K562 (cell line): Measurements from ENCODE around the gene PARD3. TPM values are rescaled to one million over a fixed set of nuclear protein-coding genes. Genes with fewer than 3 reads are reported as not detected.

Experiments used
- ATAC-seq: fragments of 200-7000 bp; cut with Tn5 transposase; 3 replicates; pipeline ENCODE4 v1.9.1; 2020; ENCODE audit warnings: moderate library complexity
- BruUV-seq: library from RNA; stranded (reverse); fragments of 400-500 nt; replicated peaks from 2 replicates; lab custom pipeline; 2021; lab: Mats Ljungman, UMichigan
- CTCF ChIA-PET: fragments of 300-600 bp; formaldehyde crosslinking; extraction: SDS; loops from one replicate; lab custom pipeline; 2021; ENCODE audit warnings: low intra/inter-chr PET ratio; lab: Yijun Ruan, JAX
- POLR2A ChIA-PET: fragments of 300-600, 350-650 bp; sonication (Branson Sonifier 250); formaldehyde crosslinking; extraction: SDS; loops from one replicate; lab custom pipeline; 2021; ENCODE audit warnings: antibody characterized with exemption, inconsistent platforms; lab: Yijun Ruan, JAX
- DNase-seq, 4 experiments: peaks; one replicate each; pipeline versions ENCODE4 v3.0.0 to v3.0.0-alpha.2; 2011 to 2018; ENCODE audit warnings: low spot score in 3 of 4, mixed read lengths in 3 of 4; ENCODE audit errors: extremely low read depth in 1 of 4
- FAIRE-seq: peaks from 2 replicates; lab custom pipeline; 2011; peaks lifted over from hg19 to GRCh38; lab: Jason Lieb, UNC
- H2AFZ ChIP-seq: 2 replicates; pipeline ENCODE4 v1.6.0; 2011; ENCODE audit warnings: low read depth, low read length, control low read depth, inconsistent platforms
- H3K27ac ChIP-seq: fragments of 200-600 bp; 3 replicates; pipeline ENCODE4 v1.8.0; 2011; ENCODE audit warnings: low read depth, mild to moderate bottlenecking, control low read depth, inconsistent platforms, low read length, moderate library complexity, mixed read lengths; ENCODE audit errors: extremely low read depth
- H3K27me3 ChIP-seq, 2 experiments: fragments of 300-600 bp in 1 of 2; 2 replicates in 1 of 2; 3 replicates in 1 of 2; pipeline versions ENCODE4 v1.6.0 to v1.8.0; 2011; ENCODE audit warnings: inconsistent platforms in 2 of 2, low read length in 2 of 2, mild to moderate bottlenecking in 1 of 2, mixed read lengths in 1 of 2, moderate library complexity in 1 of 2; ENCODE audit not compliant: control insufficient read depth in 2 of 2, insufficient read depth in 2 of 2
- H3K36me3 ChIP-seq: fragments of 300-600 bp; 3 replicates; pipeline ENCODE4 v1.8.0; 2011; ENCODE audit warnings: mild to moderate bottlenecking, low read length, inconsistent platforms; ENCODE audit not compliant: control insufficient read depth, insufficient read depth
- H3K4me1 ChIP-seq, 2 experiments: fragments of 200-600 bp in 1 of 2; replicated peaks in 1 of 2; 2 replicates in 1 of 2; 3 replicates in 1 of 2; pipeline versions ENCODE4 v1.5.1 to v1.8.0; 2011; ENCODE audit warnings: inconsistent platforms in 2 of 2, low read length in 2 of 2, mild to moderate bottlenecking in 1 of 2, mixed read lengths in 1 of 2, moderate library complexity in 1 of 2; ENCODE audit not compliant: control insufficient read depth in 2 of 2, insufficient read depth in 2 of 2
- H3K4me2 ChIP-seq: 2 replicates; pipeline ENCODE4 v1.6.1; 2011; ENCODE audit warnings: low read length, control low read depth, inconsistent platforms, mixed read lengths; ENCODE audit not compliant: insufficient read depth
- H3K4me3 ChIP-seq: fragments of 200-600 bp; sonication (generic), shearing (Covaris generic); 2 replicates; pipeline ENCODE4 v1.5.1; 2016; ENCODE audit warnings: control low read depth, inconsistent platforms
- H3K79me2 ChIP-seq: fragments of 200-600 bp; 3 replicates; pipeline ENCODE4 v1.8.0; 2011; ENCODE audit warnings: low read length, inconsistent platforms; ENCODE audit not compliant: control insufficient read depth, insufficient read depth
- H3K9ac ChIP-seq, 2 experiments: 2 replicates each; pipeline versions ENCODE4 v1.6.0 to v1.6.1; 2011; ENCODE audit warnings: low read depth in 2 of 2, low read length in 2 of 2, control low read depth in 1 of 2, inconsistent platforms in 1 of 2, mild to moderate bottlenecking in 1 of 2, mixed read lengths in 1 of 2; ENCODE audit not compliant: insufficient read depth in 1 of 2
- H3K9me1 ChIP-seq: one replicate; pipeline ENCODE4 v1.6.0; 2011; ENCODE audit warnings: inconsistent platforms, mild to moderate bottlenecking, low read length, moderate library complexity; ENCODE audit not compliant: control insufficient read depth, insufficient read depth
- H3K9me3 ChIP-seq: replicated peaks from 2 replicates; pipeline ENCODE4 v1.5.1; 2011; ENCODE audit warnings: low read depth, low read length, inconsistent platforms; ENCODE audit not compliant: control insufficient read depth, insufficient read depth
- H4K20me1 ChIP-seq: replicated peaks from 2 replicates; pipeline ENCODE4 v1.6.1; 2011; ENCODE audit warnings: low read length, inconsistent platforms, mixed read lengths; ENCODE audit not compliant: control insufficient read depth, insufficient read depth
- BACH1 ChIP-seq: fragments of 200-800 bp; sonication (Bioruptor generic); IDR thresholded peaks from 2 replicates; pipeline ENCODE4 v1.6.1; 2016; ENCODE audit warnings: missing genetic modification characterization, missing compliant biosample characterization
- HNRNPK ChIP-seq: fragments of 200-400 bp; formaldehyde crosslinking; IDR thresholded peaks from one replicate; pipeline ENCODE4 v1.6.1; 2018; ENCODE audit warnings: mild to moderate bottlenecking, low read depth, low read length; ENCODE audit not compliant: poor library complexity, severe bottlenecking
- KAT8 ChIP-seq: fragments of 450-650 bp; IDR thresholded peaks from 2 replicates; pipeline ENCODE4 v1.6.1; 2016; ENCODE audit warnings: low read depth, mild to moderate bottlenecking
- NCOA1 ChIP-seq: fragments of 450-650 bp; IDR thresholded peaks from 2 replicates; pipeline ENCODE4 v1.6.1; 2016; ENCODE audit warnings: low read depth
- NFYB ChIP-seq: IDR thresholded peaks from 2 replicates; pipeline ENCODE4 v1.6.1; 2011; ENCODE audit warnings: mild to moderate bottlenecking, moderate library complexity; ENCODE audit not compliant: insufficient read length; ENCODE audit errors: extremely low read depth
- PCBP2 ChIP-seq: fragments of 200-400 bp; formaldehyde crosslinking; IDR thresholded peaks from 2 replicates; pipeline ENCODE4 v1.6.1; 2018; ENCODE audit warnings: low read length, low read depth, mild to moderate bottlenecking, moderate library complexity; ENCODE audit not compliant: poor library complexity, severe bottlenecking
- TARDBP ChIP-seq: fragments of 450-650 bp; IDR thresholded peaks from 2 replicates; pipeline ENCODE4 v1.6.1; 2016
- ZNF780A ChIP-seq: fragments of 250-450 bp; sonication (Bioruptor Pico); IDR thresholded peaks from 2 replicates; pipeline ENCODE4 v1.5.0; 2021; ENCODE audit warnings: mild to moderate bottlenecking
- WGBS: fragments of 100-300 bp; shearing (Covaris generic); methylation state at CpG from one replicate; pipeline ENCODE4 v1.1.6; 2016; ENCODE audit warnings: low coverage, mixed read lengths; ENCODE audit not compliant: insufficient coverage; ENCODE audit errors: missing lambda C conversion rate; 5-methylcytosine and 5-hydroxymethylcytosine counted together
- in situ Hi-C: fragments of 300-500 bp; cut with MboI; formaldehyde crosslinking; loops from 4 replicates; pipeline ENCODE4 v1.15.0; 2018; ENCODE audit warnings: inconsistent platforms, mixed read lengths
- intact Hi-C: fragments of 100-400 bp; cut with micrococcal nuclease; formaldehyde crosslinking; loops from 2 replicates; pipeline ENCODE4 v1.14.2; 2022
- polyA plus RNA-seq, 8 experiments: library from polyadenylated mRNA; depleted of rRNA in 4 of 8; stranded (reverse) in 5 of 8; unstranded in 3 of 8; fragments of >200 nt; fragmentation: Nextera tagmentation in 2 of 8; fragmentation: Illumina TruSeq in 1 of 8; extraction: Ambion mirVana in 2 of 8; extraction: Trizol in 1 of 8; gene quantifications; 2 replicates each; pipeline versions ENCODE4 v1.2.1 to v1.2.3, GENCODE V29; 2011 to 2014; ENCODE audit warnings: inconsistent platforms in 1 of 8, missing spikeins in 1 of 8
- total RNA-seq, 7 experiments: library from RNA; depleted of rRNA in 6 of 7; stranded (reverse); fragments of >200 nt in 6 of 7; fragmentation: Illumina TruSeq in 2 of 7; extraction: Trizol in 2 of 7; gene quantifications; 2 replicates each; pipeline versions ENCODE4 v1.2.1 to v1.2.3, GENCODE V29; 2011 to 2021; ENCODE audit warnings: low replicate concordance in 1 of 7

PARD3 gene
- total and polyA plus RNA-seq, 9 of the 15 experiments (the other 6 are each of a cell fraction or from before 2014, with no cell fraction given): 2.7 to 11.7 (median 7.7) TPM

DNA sequence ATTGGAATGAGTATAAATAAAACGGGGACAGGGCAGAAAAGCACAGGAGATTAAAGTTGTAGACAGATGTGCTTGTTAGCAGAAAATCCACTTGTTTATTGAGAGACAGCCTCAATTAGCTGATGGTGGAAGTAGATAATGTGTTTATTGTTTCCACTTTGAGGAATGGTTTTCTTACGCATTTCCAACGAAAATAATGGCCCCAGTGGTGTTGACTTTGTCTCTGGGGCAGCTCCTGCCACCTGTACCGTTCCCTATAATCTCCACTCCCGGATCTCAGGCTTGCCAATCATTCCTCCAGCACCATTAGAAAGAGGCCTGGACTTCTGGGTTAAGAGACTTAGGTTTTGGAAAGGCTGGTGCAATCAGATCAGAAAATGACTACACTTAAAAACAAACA lies 638.7 kb downstream of the PARD3 start:
- in situ Hi-C loops (no loop called here), intact Hi-C loops (no loop called here)
- Histone ChIP-seq H3K4me1 (no peaks in the 10 kb centered on the region), H3K27me3 (peaks cover 3 to 4% of the 10 kb centered on the region in 2 experiments; a peak in 3 of 5 replicates), H3K79me2 (no peaks in the 10 kb centered on the region), H4K20me1 (no peaks in the 10 kb centered on the region), H3K27ac (no peak overlapping the region), H2AFZ (no peak overlapping the region), H3K36me3 (no peaks in the 10 kb centered on the region), H3K9ac (no peak overlapping the region), H3K4me2 (no peak overlapping the region), H3K9me3 (no peaks in the 10 kb centered on the region), H3K4me3 (no peak overlapping the region)
- no TSS peak for BruUV-seq
- ChIA-PET CTCF (no interaction called here), POLR2A (no interaction called here)
- no peak for DNase-seq
- ATAC-seq: no peak
- FAIRE-seq: no peak
- 1% methylated on average over 5 of the region's 5 CpGs for WGBS
- no peak for TF ChIP-seq NFYB
- TF ChIP-seq, all 486 proteins: peak for 0
- H3K9me1 ChIP-seq: no peaks in the 10 kb centered on the region

- H3K27me3 ChIP-seq: peaks cover 3 to 4% of the 10 kb centered on the region in 2 experiments; a peak in 3 of 5 replicates
- no TSS peak for BruUV-seq
- ATAC-seq (no peak), DNase-seq (no peak), FAIRE-seq (no peak)
- CTCF ChIA-PET: no interaction called here
- H2AFZ ChIP-seq: no peak overlapping the region
- H3K4me1 ChIP-seq: no peaks in the 10 kb centered on the region
- no peaks in the 10 kb centered on the region for H3K9me1 ChIP-seq
- in situ Hi-C loops: no loop called here
- no peak overlapping the region for H3K4me3 ChIP-seq
- no peaks in the 10 kb centered on the region for H3K36me3 ChIP-seq
- WGBS: 3% methylated on average over 2 of the region's 2 CpGs
- no peak overlapping the region for H3K4me2 ChIP-seq
- no peak overlapping the region for H3K9ac ChIP-seq
- no peaks in the 10 kb centered on the region for H3K9me3 ChIP-seq
- intact Hi-C loops: no loop called here
- H4K20me1 ChIP-seq: no peaks in the 10 kb centered on the region
- H3K79me2 ChIP-seq: no peaks in the 10 kb centered on the region
- POLR2A ChIA-PET: no interaction called here
- no peak for TF ChIP-seq KAT8
- no peak for TF ChIP-seq TARDBP
- TF ChIP-seq ZNF780A (CRISPR knock-in tag): no peak
- TF ChIP-seq HNRNPK: no peak
- TF ChIP-seq BACH1 (tag): no peak
- no peak for TF ChIP-seq NCOA1
- no peak for TF ChIP-seq PCBP2
- no peak overlapping the region for H3K27ac ChIP-seq
Measured at GRCh38 chr10:34175121-34175520, 640.0 kb downstream of the PARD3 start.
